ENCODE data around the gene FTO.

The FTO gene

GRCh38 chr16:53755026-53755910, 51.3 kb downstream of the FTO start:
- no peak for DNase-seq (ENCODE audit: low spot score)

- no peak for DNase-seq (ENCODE audit: low spot score)
Observed at GRCh38 chr16:53756275-53756996, 52.5 kb downstream of the FTO start.

- DNase-seq (ENCODE audit: low spot score), result no peak
Observed at GRCh38 chr16:53757971-53758609, 54.1 kb downstream of the FTO start.

GRCh38 chr16:53761962-53762703, 58.2 kb downstream of the FTO start:
- DNase-seq (ENCODE audit: low spot score), result no peak

GRCh38 chr16:53766304-53767016, 62.5 kb downstream of the FTO start:
- DNase-seq (ENCODE audit: low spot score), result no peak

- DNase-seq (ENCODE audit: low spot score), result no peak
Observed at GRCh38 chr16:53768167-53768566, 64.2 kb downstream of the FTO start.

GRCh38 chr16:53768593-53768992, 64.6 kb downstream of the FTO start:
- DNase-seq (ENCODE audit: low spot score), result no peak

- no peak for DNase-seq (ENCODE audit: low spot score)
Observed at GRCh38 chr16:53769185-53769584, 65.2 kb downstream of the FTO start.

GRCh38 chr16:53769787-53770186, 65.8 kb downstream of the FTO start:
- DNase-seq (ENCODE audit: low spot score), result no peak

- DNase-seq (ENCODE audit: low spot score), result no peak
Observed at GRCh38 chr16:53770641-53771040, 66.7 kb downstream of the FTO start.

- DNase-seq (ENCODE audit: low spot score), result no peak
Observed at GRCh38 chr16:53771655-53772497, 67.9 kb downstream of the FTO start.

- no peak for DNase-seq (ENCODE audit: low spot score)
Observed at GRCh38 chr16:53773150-53773846, 69.3 kb downstream of the FTO start.

- DNase-seq (ENCODE audit: low spot score), result no peak
Observed at GRCh38 chr16:53773881-53774280, 69.9 kb downstream of the FTO start.

GRCh38 chr16:53775106-53775820, 71.3 kb downstream of the FTO start:
- DNase-seq (ENCODE audit: low spot score), result no peak

GRCh38 chr16:53775821-53776431, 72.0 kb downstream of the FTO start:
- no peak for DNase-seq (ENCODE audit: low spot score)

- DNase-seq (ENCODE audit: low spot score), result no peak
Observed at GRCh38 chr16:53779186-53779585, 75.2 kb downstream of the FTO start.

- no peak for DNase-seq (ENCODE audit: low spot score)
Observed at GRCh38 chr16:53780051-53780450, 76.1 kb downstream of the FTO start.

GRCh38 chr16:53781023-53781605, 77.2 kb downstream of the FTO start:
- DNase-seq (ENCODE audit: low spot score), result no peak
